ENCODE results near the gene NXPH1. TPM values are rescaled to one million over a fixed set of nuclear protein-coding genes. Genes with fewer than 3 reads are reported as not detected.

The NXPH1 gene
- polyA plus RNA-seq, 3 donors = 0.06 to 0.21 (median 0.12) TPM

DNA sequence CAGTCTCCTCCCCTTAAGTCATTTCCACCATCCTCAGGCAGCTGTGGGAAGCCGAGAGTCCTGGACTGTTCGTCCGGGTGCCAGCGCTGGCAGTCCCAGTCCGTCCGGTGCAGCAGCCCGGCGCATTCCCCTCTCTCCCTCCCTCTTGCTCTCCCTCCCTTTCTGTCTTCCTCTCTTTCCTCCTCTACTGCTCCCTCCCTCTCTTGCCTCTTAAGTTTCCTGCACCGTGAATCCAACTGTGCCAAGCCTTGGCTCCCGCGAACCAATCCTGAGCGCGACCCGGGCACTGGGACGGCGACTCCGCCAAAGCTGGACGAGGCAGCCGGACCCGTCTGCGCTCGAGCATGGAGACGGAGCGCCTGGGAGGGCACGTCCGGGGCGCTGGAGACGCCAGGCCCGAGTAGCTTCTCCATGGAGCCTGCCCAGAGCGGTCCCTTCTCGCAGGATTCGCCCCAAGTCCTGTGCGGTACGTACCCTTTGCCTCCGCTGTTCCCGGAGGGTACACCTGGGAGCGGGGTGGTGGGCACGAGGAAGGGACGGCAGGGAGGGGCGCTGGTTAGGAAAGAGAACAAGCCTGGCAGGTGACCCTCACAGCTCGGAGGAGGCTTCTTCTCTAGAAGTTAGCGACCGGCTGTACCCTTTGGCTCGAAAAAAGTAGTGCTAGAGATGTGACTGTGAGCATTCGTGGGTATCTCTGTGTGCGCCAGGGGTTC is 1.0 kb downstream of the NXPH1 start:
- no peak for DNase-seq (ENCODE audit: extremely low read depth in 1 of 11, low read depth in 9 of 11, low spot score in 4 of 11)

DNA sequence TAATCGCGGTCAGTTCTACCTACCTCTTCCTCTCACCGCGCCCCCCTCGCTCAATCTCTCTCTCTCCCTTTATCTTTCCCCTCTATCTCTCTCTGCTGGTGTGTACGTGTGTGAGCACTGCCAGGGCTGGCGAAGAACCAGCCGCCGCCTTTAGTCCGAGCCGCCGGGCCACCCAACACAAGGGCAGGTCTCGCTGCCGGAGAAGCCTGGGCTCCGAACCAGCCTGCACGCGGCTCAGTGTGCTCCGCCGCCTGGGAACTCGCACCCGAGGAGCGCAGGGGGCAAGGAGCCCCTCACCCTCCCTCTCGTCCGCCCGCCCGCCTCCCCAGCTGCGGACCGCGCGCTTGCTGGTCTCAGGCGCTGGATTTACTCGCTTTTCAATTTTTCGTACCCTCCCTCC is 1.7 kb downstream of the NXPH1 start:
- no peak for DNase-seq (ENCODE audit: extremely low read depth in 1 of 11, low read depth in 9 of 11, low spot score in 4 of 11)

DNA sequence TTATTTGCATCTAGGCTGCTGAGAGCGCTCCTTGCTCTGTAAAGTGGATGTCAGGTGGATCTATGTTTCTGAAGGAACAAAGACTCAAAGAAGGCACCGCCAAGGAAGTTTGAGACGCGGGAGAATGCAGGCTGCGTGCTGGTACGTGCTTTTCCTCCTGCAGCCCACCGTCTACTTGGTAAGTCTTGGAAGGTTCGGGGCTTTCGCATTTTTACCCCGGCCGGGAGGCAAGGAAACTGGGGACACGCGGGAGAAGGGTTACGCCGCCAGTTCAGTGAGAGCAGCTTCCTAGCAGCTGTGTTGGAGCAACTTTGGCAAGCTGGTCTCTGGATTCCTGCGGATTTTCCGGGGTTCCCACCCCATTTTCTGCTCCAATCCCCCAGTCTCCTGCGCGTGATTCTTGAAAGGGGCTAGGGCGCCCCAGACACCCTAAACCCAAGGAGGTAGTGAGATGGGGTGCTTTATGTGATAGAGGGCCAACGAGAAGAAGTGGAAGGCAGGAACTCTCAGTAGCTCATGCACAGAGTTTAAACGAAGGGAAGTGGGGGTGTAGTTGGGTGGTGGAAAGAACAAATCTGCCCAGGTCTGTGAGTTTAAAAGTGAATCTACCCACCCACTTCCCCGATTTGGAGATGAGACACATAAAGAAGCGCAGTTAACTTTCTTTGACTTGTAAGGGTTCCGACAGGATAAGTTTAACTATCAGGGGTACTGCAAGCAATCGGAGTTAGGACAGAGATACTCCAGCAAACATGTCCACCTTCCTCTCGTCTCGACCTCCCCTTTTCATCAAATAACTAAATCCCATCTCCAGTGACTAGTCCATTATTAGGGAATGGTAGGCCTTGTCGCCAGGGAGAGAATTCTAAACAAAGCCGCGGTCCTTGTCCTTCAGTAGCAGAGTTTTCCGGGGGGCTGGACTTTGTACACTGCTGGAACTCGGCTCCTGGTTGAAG is 2.5 kb downstream of the NXPH1 start:
- DNase-seq (ENCODE audit: extremely low read depth in 1 of 11, low read depth in 9 of 11, low spot score in 4 of 11) = no peak

DNA sequence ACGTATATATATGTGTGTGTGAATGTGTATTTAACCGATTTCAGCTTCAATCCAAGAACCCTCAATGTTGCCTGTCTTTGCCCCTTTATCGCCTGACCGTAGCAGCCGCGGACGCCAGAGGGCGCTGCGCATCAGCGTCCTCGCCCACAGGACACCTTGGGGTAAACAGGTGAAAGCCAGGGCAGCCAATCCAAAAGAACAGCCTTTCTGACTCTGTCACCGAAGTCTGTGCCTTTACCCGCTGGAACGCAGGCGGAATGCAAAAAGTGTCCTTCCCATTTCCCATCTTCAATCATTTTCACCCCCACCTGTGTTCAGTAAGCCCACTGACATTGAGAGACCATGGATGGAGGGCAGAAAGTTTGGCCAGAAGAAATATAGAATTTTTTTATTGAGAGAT is 3.6 kb downstream of the NXPH1 start:
- peak in 1 of 11 donors; percentile 20 for DNase-seq (ENCODE audit: extremely low read depth in 1 of 11, low read depth in 9 of 11, low spot score in 4 of 11)

DNA sequence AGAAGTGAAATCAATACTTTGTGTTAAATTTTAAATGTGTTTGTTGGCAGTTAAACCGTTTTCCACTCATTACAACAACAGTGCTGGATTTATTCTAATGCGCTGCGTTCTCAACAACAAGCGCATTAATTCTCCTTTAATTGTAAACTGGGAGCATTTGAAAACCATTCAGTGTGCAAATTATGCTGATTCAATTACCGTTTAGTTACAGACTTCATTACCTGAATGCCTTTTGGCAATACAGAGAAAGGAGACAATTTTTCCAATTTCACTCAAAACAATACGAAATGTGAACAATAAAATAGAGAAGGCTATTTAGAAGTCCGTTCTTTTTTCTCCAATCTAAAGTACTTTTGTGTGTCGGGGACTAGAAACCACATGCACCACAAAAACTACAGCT is 4.2 kb downstream of the NXPH1 start:
- no peak for DNase-seq (ENCODE audit: extremely low read depth in 1 of 11, low read depth in 9 of 11, low spot score in 4 of 11)

DNA sequence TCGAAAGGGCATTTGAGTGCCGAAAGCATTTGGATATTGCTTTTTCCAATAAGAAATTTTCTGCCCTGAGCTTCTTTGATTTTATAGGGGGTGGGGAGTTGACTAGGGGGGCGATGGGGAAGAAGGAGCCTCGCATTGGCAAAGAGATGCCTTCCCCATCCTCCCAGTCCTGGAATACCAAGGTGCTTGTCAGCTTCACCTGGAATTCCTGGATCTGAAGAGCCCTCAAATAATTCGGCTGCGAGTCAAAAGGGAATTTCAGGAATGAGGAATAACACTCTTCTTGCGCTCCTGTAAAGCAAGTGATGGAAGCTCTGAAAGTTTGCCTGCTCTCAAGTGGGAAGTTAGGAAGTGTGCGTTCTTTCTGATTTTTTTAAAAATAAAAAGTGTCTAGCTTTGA is 7.3 kb downstream of the NXPH1 start:
- DNase-seq (ENCODE audit: extremely low read depth in 1 of 11, low read depth in 9 of 11, low spot score in 4 of 11) = no peak

DNA sequence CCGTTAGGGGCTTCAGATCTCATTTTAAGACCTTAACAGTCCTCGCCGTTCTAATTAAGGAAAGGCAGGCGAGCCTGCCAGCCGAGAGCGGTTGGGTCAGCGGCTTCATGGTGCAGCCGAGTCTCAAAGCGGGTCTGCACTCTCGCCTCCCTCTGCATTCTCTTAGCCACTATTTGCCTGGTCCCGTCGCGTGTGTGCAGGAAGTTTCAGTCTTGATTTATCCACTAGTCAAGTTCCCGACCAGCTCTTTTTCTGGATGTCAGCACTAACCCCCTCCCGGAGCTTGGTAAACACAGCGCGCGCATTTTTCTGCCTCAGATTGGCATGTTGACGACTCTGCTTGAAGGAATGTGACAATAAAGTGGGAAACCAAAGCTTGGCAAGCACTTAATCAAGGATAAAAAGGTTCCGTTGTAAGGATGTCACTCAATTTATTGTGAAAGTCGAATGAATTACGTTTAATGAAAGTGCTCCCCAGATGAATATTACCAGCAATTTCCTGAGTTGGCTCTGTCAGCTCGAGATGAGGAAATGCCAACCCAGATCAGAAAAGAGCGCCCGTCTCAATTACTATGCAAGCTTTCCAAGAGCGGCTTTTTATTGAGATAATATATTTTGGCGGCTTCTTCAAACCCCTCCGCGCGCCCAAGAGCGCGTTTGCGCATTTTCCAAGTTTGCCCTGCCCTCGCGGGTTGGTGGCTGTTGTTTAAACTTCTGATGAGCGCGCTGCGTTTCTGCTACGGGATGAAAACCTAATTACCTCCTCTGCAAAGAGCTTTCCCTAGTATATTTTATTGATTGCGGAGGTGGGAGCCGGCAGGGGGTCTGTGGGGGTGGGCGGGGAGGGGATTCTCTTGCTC is 7.9 kb downstream of the NXPH1 start:
- no peak for DNase-seq (ENCODE audit: extremely low read depth in 1 of 11, low read depth in 9 of 11, low spot score in 4 of 11)

DNA sequence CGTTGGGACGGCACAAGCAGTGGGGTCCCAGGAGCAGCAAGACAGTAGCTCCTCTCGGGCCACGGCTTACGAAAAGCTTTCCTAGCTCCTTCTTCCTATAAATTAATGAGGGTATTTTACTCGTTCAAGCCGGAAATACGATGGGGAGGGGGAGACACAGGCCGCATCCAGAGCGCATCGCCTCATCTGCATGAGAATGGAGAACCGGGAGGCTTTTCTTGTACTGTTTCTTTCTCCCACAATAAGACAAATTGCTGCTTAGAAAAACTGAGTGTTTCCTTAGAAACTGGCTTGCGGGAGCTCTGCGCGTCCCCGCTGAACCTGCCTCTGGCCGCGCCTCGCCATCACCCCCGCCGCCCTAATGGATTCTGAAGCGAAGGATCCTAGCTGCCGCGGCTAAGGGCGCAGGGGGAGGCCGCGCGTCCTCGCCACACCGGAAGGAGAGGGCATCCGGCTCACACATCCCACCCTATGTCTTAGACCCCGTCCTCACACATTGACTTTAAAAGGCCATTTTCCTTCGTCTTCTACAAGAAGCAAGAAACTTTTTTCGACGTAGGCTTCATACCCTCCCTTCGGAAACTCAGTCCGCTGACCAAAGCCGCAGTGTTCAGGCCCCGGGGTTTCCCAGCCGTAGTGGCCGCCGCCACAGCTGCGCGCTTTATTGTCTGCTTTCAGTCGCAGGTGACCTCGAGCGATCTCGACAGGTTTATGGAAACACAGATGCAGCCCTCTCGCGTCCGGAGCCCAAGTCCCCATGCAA is 8.8 kb downstream of the NXPH1 start:
- DNase-seq (ENCODE audit: extremely low read depth in 1 of 11, low read depth in 9 of 11, low spot score in 4 of 11) = no peak

DNA sequence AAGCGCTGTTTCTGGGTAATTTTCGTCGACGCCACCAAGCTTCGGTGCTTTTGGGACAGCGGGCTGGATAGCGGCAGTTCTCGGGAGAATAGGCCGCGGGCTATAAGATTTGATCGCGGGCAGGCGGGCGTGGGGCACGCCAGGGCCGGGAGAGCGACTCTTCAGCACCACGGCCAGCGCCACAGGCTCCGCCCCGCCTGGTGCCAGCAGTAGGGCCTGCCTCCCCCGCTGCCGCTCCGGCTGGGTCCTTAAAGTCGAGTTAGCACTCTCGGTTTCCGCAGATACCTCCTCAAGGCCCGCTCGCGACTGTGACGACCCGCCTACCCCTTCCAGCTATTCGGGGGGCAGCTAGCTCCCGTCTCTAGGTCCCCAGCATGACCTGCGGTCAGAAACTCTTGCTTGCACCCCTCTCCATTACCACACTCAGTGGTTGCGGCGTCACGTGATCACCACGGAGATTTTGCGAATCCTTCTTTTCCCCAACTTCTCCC is 9.4 kb downstream of the NXPH1 start:
- DNase-seq (ENCODE audit: extremely low read depth in 1 of 11, low read depth in 9 of 11, low spot score in 4 of 11) = peak in 10 of 11 donors; percentile 38 to 82 (median 76)

DNA sequence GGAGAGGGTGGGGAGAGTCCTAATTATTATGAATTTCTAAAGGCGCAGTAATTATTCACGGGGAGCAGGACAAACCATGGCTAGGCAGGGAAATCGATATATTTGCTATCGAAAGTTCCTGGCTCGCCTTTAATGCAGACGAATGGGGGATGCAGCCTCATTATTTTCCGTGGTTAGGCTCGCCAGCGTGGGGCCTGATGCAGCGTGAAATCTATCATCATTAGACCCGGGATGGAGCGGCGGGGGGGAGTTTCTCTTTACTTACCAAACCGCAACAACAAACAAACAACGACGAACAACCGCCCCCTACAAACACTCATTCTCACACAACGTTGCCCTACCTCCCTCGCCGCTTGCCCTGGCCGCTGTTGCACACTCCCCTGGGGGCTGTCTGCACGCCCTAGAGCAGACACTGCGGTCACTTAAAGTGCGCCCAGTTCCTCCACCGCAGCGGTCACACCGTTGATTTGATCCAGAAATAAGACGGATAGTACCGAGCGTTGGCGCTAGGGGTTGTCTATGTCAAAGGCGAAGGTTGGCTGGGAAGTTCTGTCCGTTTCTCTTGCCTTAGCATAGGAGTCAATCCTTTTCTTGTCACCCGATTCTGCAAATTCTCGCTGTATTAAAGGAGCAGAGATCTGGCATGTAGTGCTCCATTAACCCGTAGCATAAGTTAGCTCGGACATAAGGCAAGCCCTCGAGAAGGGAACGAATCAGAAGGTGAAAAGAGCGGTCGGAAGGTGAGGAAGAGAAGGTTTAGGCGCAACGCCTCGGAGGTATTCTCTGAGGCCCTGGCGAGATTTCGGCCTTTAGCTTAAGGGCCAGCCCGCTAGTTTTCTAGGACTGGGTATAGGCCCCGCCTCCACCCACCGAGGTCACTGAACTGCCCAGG is 10.4 kb downstream of the NXPH1 start:
- DNase-seq (ENCODE audit: extremely low read depth in 1 of 11, low read depth in 9 of 11, low spot score in 4 of 11) = no peak

DNA sequence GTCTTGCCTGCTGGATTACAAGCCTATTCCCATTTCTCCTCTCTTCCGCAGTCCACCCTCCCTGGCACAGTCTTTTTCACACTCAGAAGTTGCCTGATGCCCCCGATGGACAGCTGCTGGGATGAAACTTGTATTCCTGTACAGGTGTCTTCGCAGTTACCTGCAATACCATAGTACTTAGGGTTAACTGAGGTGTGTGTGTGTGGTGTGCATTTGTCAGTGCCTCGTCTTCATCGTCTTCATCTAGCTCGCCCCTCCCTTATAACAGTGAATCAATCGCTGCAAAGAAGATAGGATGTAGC is 11.0 kb downstream of the NXPH1 start:
- DNase-seq (ENCODE audit: extremely low read depth in 1 of 11, low read depth in 9 of 11, low spot score in 4 of 11) = no peak

DNA sequence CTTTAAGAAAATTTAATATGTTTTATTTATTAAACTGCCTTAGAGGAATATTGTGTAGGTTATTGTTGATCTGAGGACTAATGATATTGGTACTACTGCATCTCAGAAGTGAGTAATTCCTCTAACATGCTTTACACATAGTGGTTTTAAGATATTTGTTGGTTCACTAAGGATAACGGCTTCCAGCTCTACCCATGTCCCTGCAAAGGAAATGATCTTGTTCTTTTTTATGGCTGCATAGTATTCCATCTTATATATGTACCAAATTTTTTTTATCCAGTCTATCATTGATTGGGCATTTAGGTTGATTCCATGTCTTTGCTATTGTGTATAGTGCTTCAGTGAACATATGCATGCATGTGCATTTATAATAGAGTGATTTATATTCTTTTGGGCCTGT is 20.1 kb downstream of the NXPH1 start:
- DNase-seq (ENCODE audit: extremely low read depth in 1 of 11, low read depth in 9 of 11, low spot score in 4 of 11) = no peak

DNA sequence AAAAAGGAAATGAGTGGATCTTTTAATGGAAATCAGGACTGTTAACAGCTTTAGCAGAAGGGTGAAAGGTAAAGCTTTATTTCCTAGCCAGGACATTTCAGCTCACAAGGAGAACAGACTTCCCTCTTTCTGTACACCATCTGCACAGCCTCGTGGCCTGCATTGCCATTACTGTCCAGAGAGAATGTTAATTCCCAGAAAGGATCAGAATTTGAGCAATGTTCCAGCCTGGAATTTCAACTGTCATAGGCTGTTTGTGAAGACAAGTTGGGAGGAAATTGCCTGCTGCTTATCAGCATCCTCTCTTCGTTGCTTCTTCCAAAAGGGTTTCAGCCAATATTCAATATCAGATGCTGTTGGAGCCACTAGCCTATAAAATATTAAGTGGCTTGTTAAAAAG is 22.0 kb downstream of the NXPH1 start:
- DNase-seq (ENCODE audit: extremely low read depth in 1 of 11, low read depth in 9 of 11, low spot score in 4 of 11) = no peak

DNA sequence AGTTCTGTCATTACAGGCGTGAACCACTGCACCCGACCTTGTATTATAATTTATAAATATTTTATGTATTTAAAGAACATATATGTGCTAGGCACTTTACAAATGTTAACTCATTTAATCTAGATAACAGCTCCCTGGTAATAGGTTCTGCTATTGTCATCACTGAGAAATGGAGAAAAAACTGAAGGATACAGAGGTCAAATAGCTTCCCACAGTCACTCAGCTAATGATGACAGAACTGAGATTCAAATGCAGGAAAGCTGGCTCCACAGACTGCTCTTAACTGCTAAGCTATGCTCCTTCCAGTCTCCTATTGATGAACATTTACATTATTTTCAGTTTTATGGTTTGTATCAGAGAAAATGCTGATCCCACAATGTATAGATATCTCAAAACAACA is 28.9 kb downstream of the NXPH1 start:
- no peak for DNase-seq (ENCODE audit: extremely low read depth in 1 of 11, low read depth in 9 of 11, low spot score in 4 of 11)

DNA sequence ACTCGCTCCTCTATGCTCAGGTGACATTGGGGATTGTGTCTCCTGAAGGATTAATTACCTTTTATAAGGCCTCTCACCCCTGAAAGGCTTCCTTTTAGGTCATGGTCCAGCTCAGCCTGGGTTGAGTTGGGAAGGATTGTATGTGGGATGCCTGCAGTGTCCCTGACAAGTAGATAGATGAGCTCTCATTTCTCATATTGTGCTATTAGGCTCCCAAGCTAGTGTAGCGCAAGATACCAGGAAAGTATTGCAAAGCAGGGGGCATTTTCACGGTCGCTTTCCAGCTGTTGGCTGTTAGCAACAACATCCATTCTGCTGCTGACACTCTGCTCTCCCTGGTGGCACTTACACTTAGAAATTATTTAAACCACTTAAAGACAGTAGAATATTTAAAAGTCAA is 31.9 kb downstream of the NXPH1 start:
- no peak for DNase-seq (ENCODE audit: extremely low read depth in 1 of 11, low read depth in 9 of 11, low spot score in 4 of 11)

DNA sequence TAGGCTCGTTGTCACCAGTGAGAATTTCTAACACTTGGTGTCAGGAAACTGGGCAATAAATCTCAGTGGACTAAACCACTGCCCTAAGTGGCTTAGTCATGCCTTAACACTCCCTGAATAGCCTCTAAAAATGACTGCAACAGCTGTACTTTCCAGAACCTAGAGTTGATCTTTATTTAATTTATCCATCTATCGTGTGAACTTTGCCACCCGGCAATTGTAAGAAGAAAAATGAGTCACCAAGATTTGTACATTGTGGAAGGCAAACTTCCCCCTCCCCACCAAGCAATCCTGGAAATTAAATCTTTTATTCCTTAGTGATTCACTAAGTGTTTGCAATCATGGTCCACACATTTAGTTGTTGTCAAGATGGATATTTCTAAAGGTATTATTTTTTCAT is 47.1 kb downstream of the NXPH1 start:
- DNase-seq (ENCODE audit: extremely low read depth in 1 of 11, low read depth in 9 of 11, low spot score in 4 of 11) = no peak

DNA sequence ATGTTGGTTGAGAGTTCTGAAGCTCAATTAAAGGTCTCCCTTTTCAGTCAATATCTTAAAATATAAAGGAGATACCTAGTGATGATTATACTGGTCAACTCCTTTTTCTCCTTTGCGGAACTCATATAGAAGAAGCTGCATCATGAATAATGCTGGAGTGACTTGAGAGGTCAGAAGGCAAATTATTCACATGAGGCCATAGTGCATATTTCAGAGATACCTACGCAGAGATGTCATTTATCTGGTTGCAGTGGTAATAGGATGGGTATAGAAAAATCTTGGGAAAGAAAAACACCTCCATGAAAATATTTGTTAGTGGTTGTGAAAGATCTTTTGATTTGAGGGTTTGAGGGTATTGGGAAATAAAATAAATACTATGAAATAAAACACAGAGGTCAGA is 47.7 kb downstream of the NXPH1 start:
- DNase-seq (ENCODE audit: extremely low read depth in 1 of 11, low read depth in 9 of 11, low spot score in 4 of 11) = no peak

All from renal cortex interstitium (tissue), 11 donors.